ENCODE results near the gene ZNF35.

DNA sequence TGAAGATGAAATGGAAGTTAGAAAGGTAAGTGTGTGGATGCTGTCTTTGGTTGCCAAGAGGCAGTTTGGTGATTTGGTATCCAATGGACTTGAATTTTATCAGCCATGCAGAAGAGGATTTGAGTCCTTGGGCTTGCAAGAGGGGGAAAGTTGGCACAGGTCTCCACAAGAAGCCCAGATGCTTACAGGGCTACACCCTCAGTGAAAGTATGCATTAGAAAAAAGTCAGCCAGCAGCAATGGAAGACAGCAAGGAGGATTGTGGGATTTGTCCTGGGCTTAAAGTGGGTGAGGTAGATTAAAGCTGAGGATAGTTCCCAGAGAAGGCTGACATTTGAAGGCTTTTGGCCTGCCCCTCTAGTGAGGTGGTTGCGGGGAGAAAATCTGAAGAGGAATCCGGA, 46.8 kb upstream of the ZNF35 start:
- no peak for TF ChIP-seq BHLHE40 (IDR thresholded peaks at IDR 0.05; ENCODE audit: low read depth, low read length)
- no peak for TF ChIP-seq MAX (IDR thresholded peaks at IDR 0.05)
- TF ChIP-seq TFCP2L1 (CRISPR knock-in tag; IDR thresholded peaks at IDR 0.05) = no peak
- TF ChIP-seq RAD21 (conservative IDR thresholded peaks at IDR 0.05 in 1 of 2, IDR thresholded peaks at IDR 0.05 in 1 of 2) = no peak
- TF ChIP-seq CHD2 (IDR thresholded peaks at IDR 0.05; ENCODE audit: low read length, partially characterized antibody) = no peak
- TF ChIP-seq MYC (IDR thresholded peaks at IDR 0.05; ENCODE audit: borderline replicate concordance, low read length) = no peak
- TF ChIP-seq FOSL2 (IDR thresholded peaks at IDR 0.05) = no peak
- TF ChIP-seq FOSL2 (CRISPR knock-in tag; IDR thresholded peaks at IDR 0.05) = no peak
- TF ChIP-seq CHD4 (IDR thresholded peaks at IDR 0.05; ENCODE audit: borderline replicate concordance) = no peak
- TF ChIP-seq CTCF (IDR thresholded peaks at IDR 0.05) = no peak
- TF ChIP-seq, protein P1, sequence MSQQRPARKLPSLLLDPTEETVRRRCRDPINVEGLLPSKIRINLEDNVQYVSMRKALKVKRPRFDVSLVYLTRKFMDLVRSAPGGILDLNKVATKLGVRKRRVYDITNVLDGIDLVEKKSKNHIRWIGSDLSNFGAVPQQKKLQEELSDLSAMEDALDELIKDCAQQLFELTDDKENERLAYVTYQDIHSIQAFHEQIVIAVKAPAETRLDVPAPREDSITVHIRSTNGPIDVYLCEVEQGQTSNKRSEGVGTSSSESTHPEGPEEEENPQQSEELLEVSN (IDR thresholded peaks at IDR 0.05; ENCODE audit: borderline replicate concordance, low read depth) = no peak
- no peak for TF ChIP-seq EP300 (IDR thresholded peaks at IDR 0.05)
- no peak for TF ChIP-seq RFX5 (IDR thresholded peaks at IDR 0.05)
- no peak for TF ChIP-seq ZC3H11A (IDR thresholded peaks at IDR 0.05)
- TF ChIP-seq CBX8 (IDR thresholded peaks at IDR 0.05) = no peak

All from A549 (cell line).